Endodermal cell (in vitro differentiated cells): ENCODE results near the gene HENMT1. TPM values are rescaled to one million over a fixed set of nuclear protein-coding genes. Genes with fewer than 3 reads are reported as not detected.

Experiments used
- DNase-seq: peaks from one replicate; pipeline ENCODE4 v3.0.0-alpha.2; 2017
- H3K27ac ChIP-seq: 2 replicates; pipeline ENCODE4 v1.5.1; 2013; ENCODE audit warnings: mild to moderate bottlenecking, low read depth, low read length, moderate library complexity
- H3K27me3 ChIP-seq: 2 replicates; pipeline ENCODE4 v1.6.1; 2013; ENCODE audit warnings: mild to moderate bottlenecking, low read length, moderate library complexity; ENCODE audit not compliant: insufficient read depth, control insufficient read depth, poor library complexity, severe bottlenecking
- H3K36me3 ChIP-seq: 2 replicates; pipeline ENCODE4 v1.7.0; 2013; ENCODE audit warnings: mild to moderate bottlenecking, low read length, moderate library complexity; ENCODE audit not compliant: control insufficient read depth, insufficient read depth
- H3K4me1 ChIP-seq: one replicate; pipeline ENCODE4 v1.7.0; 2013; ENCODE audit warnings: low read length; ENCODE audit not compliant: control insufficient read depth, insufficient read depth
- H3K4me3 ChIP-seq: 2 replicates; pipeline ENCODE4 v1.5.1; 2013; ENCODE audit warnings: mild to moderate bottlenecking, low read length, moderate library complexity
- H3K9ac ChIP-seq: 2 replicates; pipeline ENCODE4 v1.6.1; 2013; ENCODE audit warnings: mild to moderate bottlenecking, low read length, moderate library complexity; ENCODE audit not compliant: poor library complexity, severe bottlenecking; ENCODE audit errors: extremely low read depth
- H3K9me3 ChIP-seq: 2 replicates; pipeline ENCODE4 v1.6.1; 2013; ENCODE audit warnings: mild to moderate bottlenecking, low read length, moderate library complexity; ENCODE audit not compliant: control insufficient read depth
- H3K27ac Mint-ChIP-seq: 2 replicates; pipeline ENCODE4 v1.8.0; 2020; ENCODE audit warnings: mixed read lengths
- H3K27me3 Mint-ChIP-seq: 2 replicates; pipeline ENCODE4 v1.8.0; 2021; ENCODE audit warnings: mild to moderate bottlenecking, mixed read lengths; ENCODE audit not compliant: insufficient read depth
- H3K36me3 Mint-ChIP-seq: 2 replicates; pipeline ENCODE4 v1.8.0; 2020; ENCODE audit warnings: low read depth, mixed read lengths
- H3K4me1 Mint-ChIP-seq: 2 replicates; pipeline ENCODE4 v1.8.0; 2020; ENCODE audit warnings: mixed read lengths
- H3K4me3 Mint-ChIP-seq: 2 replicates; pipeline ENCODE4 v1.8.0; 2020; ENCODE audit warnings: mild to moderate bottlenecking, moderate library complexity, mixed read lengths
- H3K9me3 Mint-ChIP-seq: 2 replicates; pipeline ENCODE4 v1.8.0; 2020; ENCODE audit warnings: mild to moderate bottlenecking, mixed read lengths
- WGBS, 2 experiments: methylation state at CpG; one replicate each; pipeline versions ENCODE4 v1.1.5 to v1.1.7; 2013; ENCODE audit warnings: missing lambda C conversion rate in 2 of 2, mixed read lengths in 1 of 2; ENCODE audit not compliant: insufficient coverage in 1 of 2, insufficient read length in 1 of 2; 5-methylcytosine and 5-hydroxymethylcytosine counted together
- total RNA-seq, 2 donors: library from RNA; stranded (reverse); fragmentation: NEBNext Ultra II Directional in 1 of 2; extraction: Animal tissue kit (Norgen Biotek cat#: 25700) in 1 of 2; gene quantifications; 2 replicates in 1 of 2; 3 replicates in 1 of 2; pipeline ENCODE4 v1.2.1, GENCODE V29; 2021
- TF ChIP-seq, protein P1 (sequence below): fragments of 200-600 bp; sonication (generic); conservative IDR thresholded peaks from 2 replicates; pipeline ENCODE4 v1.5.0; 2021; ENCODE audit warnings: antibody characterized with exemption, mild to moderate bottlenecking

Gene HENMT1
- total RNA-seq, 2 donors from 2014 or later: 4.3 to 7.4 TPM

DNA sequence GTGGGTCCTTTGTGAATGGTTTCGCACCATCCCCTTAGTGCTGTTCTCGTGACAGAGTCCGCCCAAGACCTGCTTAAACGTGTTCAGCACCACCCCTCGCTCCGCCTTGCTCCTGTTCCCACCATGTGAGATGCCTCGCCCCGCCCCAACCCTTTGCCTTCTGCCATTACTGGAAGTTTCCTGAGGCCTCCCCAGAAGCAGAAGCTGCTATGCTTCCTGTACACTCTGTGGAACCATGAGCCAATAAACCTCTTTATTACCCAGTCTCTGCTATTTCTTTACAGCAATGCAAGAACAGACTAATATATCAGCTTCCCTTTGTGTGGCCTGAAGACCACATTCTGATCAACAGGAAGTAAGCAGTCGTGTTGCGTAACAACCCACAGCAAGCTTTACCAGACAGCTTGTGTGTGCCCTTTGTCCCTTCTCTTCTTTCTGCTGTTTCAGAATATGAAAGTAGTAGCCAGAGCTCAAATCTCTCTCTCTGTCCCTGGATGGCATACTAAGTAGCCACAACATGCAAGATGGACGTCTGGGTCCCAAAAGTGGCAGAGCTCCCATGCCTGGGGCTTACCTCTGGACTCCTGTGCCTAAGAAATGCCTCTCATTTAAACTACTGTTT lies 14.1 kb downstream of the HENMT1 start:
- TF ChIP-seq, protein P1, sequence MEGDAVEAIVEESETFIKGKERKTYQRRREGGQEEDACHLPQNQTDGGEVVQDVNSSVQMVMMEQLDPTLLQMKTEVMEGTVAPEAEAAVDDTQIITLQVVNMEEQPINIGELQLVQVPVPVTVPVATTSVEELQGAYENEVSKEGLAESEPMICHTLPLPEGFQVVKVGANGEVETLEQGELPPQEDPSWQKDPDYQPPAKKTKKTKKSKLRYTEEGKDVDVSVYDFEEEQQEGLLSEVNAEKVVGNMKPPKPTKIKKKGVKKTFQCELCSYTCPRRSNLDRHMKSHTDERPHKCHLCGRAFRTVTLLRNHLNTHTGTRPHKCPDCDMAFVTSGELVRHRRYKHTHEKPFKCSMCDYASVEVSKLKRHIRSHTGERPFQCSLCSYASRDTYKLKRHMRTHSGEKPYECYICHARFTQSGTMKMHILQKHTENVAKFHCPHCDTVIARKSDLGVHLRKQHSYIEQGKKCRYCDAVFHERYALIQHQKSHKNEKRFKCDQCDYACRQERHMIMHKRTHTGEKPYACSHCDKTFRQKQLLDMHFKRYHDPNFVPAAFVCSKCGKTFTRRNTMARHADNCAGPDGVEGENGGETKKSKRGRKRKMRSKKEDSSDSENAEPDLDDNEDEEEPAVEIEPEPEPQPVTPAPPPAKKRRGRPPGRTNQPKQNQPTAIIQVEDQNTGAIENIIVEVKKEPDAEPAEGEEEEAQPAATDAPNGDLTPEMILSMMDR: no peak
- Histone ChIP-seq H3K4me3 (no peak overlapping the region), H3K36me3 (no peaks in the 10 kb centered on the region), H3K4me1 (peaks cover 16% of the 10 kb centered on the region), H3K9me3 (no peaks in the 10 kb centered on the region), H3K27ac (no peak overlapping the region), H3K9ac (no peak overlapping the region), H3K27me3 (no peaks in the 10 kb centered on the region)
- H3K4me1 Mint-ChIP-seq: peaks cover 31% of the 10 kb centered on the region
- 95% methylated on average over 10 to 11 of the region's 11 CpGs for WGBS, 2 experiments
- no peaks in the 10 kb centered on the region for H3K27me3 Mint-ChIP-seq
- no peaks in the 10 kb centered on the region for H3K9me3 Mint-ChIP-seq
- H3K27ac Mint-ChIP-seq: peak overlapping the region; percentile 22
- peaks cover 4% of the 10 kb centered on the region for H3K36me3 Mint-ChIP-seq
- peak; percentile 53 for DNase-seq
- no peak overlapping the region for H3K4me3 Mint-ChIP-seq

DNA sequence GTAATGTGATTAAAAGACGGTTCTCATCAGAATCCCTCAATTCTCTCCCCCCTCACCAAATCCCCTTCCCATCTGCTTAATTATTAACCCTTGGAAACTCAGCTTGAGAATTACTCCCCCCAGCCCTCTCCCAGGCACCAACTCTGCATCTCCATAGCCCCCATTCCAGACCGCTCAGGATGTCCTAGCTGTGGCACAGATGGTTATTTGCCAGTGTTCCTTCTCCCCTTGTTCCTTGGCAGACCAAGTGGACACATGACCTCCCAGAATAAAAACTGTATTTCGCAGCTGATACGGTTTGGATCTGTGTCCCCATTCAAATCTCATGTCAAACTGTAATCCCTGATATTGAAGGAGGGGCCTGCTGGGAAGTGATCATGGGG lies 14.6 kb downstream of the HENMT1 start:
- Mint-ChIP-seq H3K4me1 (peaks cover 31% of the 10 kb centered on the region), H3K27me3 (no peaks in the 10 kb centered on the region), H3K36me3 (peaks cover 4% of the 10 kb centered on the region), H3K9me3 (no peaks in the 10 kb centered on the region), H3K4me3 (no peak overlapping the region), H3K27ac (peak overlapping the region; percentile 22)
- DNase-seq: no peak
- Histone ChIP-seq H3K9me3 (no peaks in the 10 kb centered on the region), H3K27me3 (no peaks in the 10 kb centered on the region), H3K4me1 (peaks cover 16% of the 10 kb centered on the region), H3K9ac (no peak overlapping the region), H3K4me3 (no peak overlapping the region), H3K36me3 (no peaks in the 10 kb centered on the region), H3K27ac (no peak overlapping the region)
- 90 to 96% methylated on average over 2 to 4 of the region's 4 CpGs for WGBS, 2 experiments
- TF ChIP-seq, protein P1: no peak

DNA sequence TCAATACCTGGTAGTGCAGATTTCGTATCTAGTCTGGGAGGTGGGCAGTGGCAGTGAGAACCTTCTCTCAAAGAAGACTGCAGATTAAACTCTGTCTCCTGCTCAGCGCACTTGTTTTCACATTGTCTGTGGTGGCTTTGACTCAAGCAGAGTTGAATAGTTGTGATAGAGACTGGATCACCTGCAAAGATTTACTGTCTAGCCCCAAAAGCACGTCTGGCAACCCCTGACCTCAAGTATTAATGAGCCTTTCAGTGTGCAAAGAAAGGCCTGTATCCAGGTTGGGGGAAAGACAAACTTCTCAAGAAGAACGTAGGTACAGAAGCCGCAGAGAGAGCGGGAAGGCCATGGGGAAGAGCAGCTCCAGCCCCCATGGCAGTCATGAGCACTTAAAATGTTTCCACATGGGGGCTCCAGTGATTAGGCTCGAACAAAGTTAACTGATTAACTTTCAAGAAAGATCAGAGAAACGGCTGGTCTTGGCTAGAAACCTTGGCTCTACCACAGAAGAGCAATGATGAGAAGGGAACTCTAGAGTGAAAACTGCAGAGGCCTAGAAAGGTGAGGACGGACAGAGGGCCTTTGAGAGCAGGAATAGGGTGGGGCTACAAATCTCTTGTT lies 15.2 kb downstream of the HENMT1 start:
- H3K27me3 Mint-ChIP-seq: no peaks in the 10 kb centered on the region
- Histone ChIP-seq H3K27me3 (no peaks in the 10 kb centered on the region), H3K4me3 (no peak overlapping the region), H3K27ac (no peak overlapping the region), H3K4me1 (peaks cover 16% of the 10 kb centered on the region), H3K9me3 (no peaks in the 10 kb centered on the region), H3K9ac (no peak overlapping the region), H3K36me3 (no peaks in the 10 kb centered on the region)
- H3K4me3 Mint-ChIP-seq: no peak overlapping the region
- H3K4me1 Mint-ChIP-seq: peaks cover 31% of the 10 kb centered on the region
- WGBS, 2 experiments: 88 to 89% methylated on average over 9 of the region's 9 CpGs
- no peak overlapping the region for H3K27ac Mint-ChIP-seq
- peaks cover under 1% of the 10 kb centered on the region for H3K9me3 Mint-ChIP-seq
- H3K36me3 Mint-ChIP-seq: peaks cover 4% of the 10 kb centered on the region
- TF ChIP-seq, protein P1: peak; percentile 24
- no peak for DNase-seq
